ENCODE results near the gene MIER2.

The MIER2 gene

GRCh38 chr19:377801-378581, 33.4 kb upstream of the MIER2 start:
- DNase-seq, result no peak

GRCh38 chr19:376111-376470, 31.5 kb upstream of the MIER2 start:
- DNase-seq, result no peak

GRCh38 chr19:375395-376110, 31.0 kb upstream of the MIER2 start:
- no peak for DNase-seq

- DNase-seq, result no peak
These were observed 30.3 kb upstream of the MIER2 start for GRCh38 chr19:374886-375235.

- DNase-seq, result no peak
These were observed 29.7 kb upstream of the MIER2 start for GRCh38 chr19:374183-374885.

GRCh38 chr19:373391-374182, 29.0 kb upstream of the MIER2 start:
- no peak for DNase-seq

GRCh38 chr19:372306-372890, 27.8 kb upstream of the MIER2 start:
- no peak for DNase-seq

- no peak for DNase-seq
These were observed 27.0 kb upstream of the MIER2 start for GRCh38 chr19:371501-372168.

- no peak for DNase-seq
These were observed 26.2 kb upstream of the MIER2 start for GRCh38 chr19:370641-371330.

- DNase-seq, result no peak
These were observed 25.3 kb upstream of the MIER2 start for GRCh38 chr19:369876-370275.

- no peak for DNase-seq
These were observed 24.7 kb upstream of the MIER2 start for GRCh38 chr19:369256-369655.

GRCh38 chr19:368630-369024, 24.0 kb upstream of the MIER2 start:
- DNase-seq, result no peak

- no peak for DNase-seq
These were observed 23.5 kb upstream of the MIER2 start for GRCh38 chr19:367963-368629.

GRCh38 chr19:367561-367960, 23.0 kb upstream of the MIER2 start:
- no peak for DNase-seq

GRCh38 chr19:366951-367350, 22.4 kb upstream of the MIER2 start:
- DNase-seq, result no peak

GRCh38 chr19:366205-366783, 21.7 kb upstream of the MIER2 start:
- no peak for DNase-seq

- no peak for DNase-seq
These were observed 20.1 kb upstream of the MIER2 start for GRCh38 chr19:364496-365287.

GRCh38 chr19:362683-363082, 18.1 kb upstream of the MIER2 start:
- DNase-seq, result no peak

- no peak for DNase-seq
These were observed 17.6 kb upstream of the MIER2 start for GRCh38 chr19:362154-362553.

- no peak for DNase-seq
These were observed 15.0 kb upstream of the MIER2 start for GRCh38 chr19:359653-359925.
